ENCODE data around the gene ARMCX5.

GRCh38 chrX:102599951-102600579 is 750 bp downstream of the ARMCX5 start:
- TF ChIP-seq CTCF (IDR thresholded peaks at IDR 0.05) (no peak), POLR2A (IDR thresholded peaks at IDR 0.05) (no peak)
